Skeletal muscle tissue (tissue), 4 donors: ENCODE data around the gene POLA1. TPM values are rescaled to one million over a fixed set of nuclear protein-coding genes. Genes with fewer than 3 reads are reported as not detected.

ENCODE experiments used
- H3K27ac ChIP-seq: one replicate; pipeline ENCODE4 v1.7.0; 2013; ENCODE audit warnings: mild to moderate bottlenecking, low read depth, low read length, inconsistent platforms
- H3K27me3 ChIP-seq, 3 donors: one replicate each; pipeline ENCODE4 v1.7.0; 2013; ENCODE audit warnings: low read length in 3 of 3; ENCODE audit not compliant: control insufficient read depth in 3 of 3, insufficient read depth in 3 of 3
- H3K36me3 ChIP-seq, 3 donors: one replicate each; pipeline ENCODE4 v1.7.0; 2013; ENCODE audit warnings: low read length in 3 of 3; ENCODE audit not compliant: control insufficient read depth in 3 of 3, insufficient read depth in 3 of 3
- H3K4me1 ChIP-seq, 3 donors: one replicate each; pipeline ENCODE4 v1.7.0; 2013; ENCODE audit warnings: low read length in 3 of 3, mild to moderate bottlenecking in 3 of 3; ENCODE audit not compliant: control insufficient read depth in 3 of 3, insufficient read depth in 3 of 3
- H3K4me3 ChIP-seq, 3 donors: one replicate each; pipeline ENCODE4 v1.7.0; 2013; ENCODE audit warnings: low read length in 3 of 3
- H3K9ac ChIP-seq, 3 donors: one replicate each; pipeline ENCODE4 v1.7.0; 2013; ENCODE audit warnings: low read length in 3 of 3, mild to moderate bottlenecking in 3 of 3, moderate library complexity in 2 of 3, low read depth in 1 of 3
- H3K9me3 ChIP-seq, 3 donors: one replicate each; pipeline ENCODE4 v1.7.0; 2013; ENCODE audit warnings: low read length in 3 of 3; ENCODE audit not compliant: control insufficient read depth in 3 of 3
- total RNA-seq: library from RNA; depleted of rRNA; stranded (reverse); fragments of >200 nt; gene quantifications from one replicate; pipeline ENCODE4 v1.2.3, GENCODE V29; 2014
- donor health status: Osteomylitis.

POLA1 gene
- total RNA-seq, 1 donor from 2014 or later, result 63.2 TPM

DNA sequence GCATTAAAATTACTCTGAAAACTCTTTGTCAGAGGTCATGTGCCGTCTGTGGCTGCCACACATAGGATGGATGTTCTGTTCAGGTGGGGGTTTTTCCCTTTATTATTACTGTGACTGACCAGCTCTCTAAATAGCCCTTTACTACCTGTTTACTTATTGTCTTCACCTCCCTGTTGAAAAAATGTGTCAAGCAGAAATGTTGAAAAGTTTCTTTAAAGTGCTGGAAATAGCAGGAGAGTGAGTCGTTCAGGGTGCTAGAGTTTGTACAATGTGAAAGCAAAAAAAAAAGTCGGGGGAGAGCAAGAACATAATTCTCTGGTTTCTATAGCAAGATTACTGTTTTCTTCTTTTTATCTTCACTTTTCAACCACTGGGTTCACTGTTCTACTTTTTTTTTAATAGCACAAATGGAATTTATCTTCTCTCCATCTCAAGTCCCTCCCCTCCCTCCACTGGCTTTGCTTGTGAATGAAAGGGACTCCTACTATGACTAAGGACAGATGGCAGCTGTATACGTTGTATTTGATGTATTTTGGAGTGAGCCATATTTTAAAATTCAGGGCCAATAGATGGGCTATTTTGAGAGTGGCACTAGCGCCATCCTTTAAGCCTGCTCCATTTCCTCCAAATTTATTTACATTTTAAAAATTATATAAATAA lies 288.7 kb downstream of the POLA1 start:
- no peak overlapping the region for H3K4me3 ChIP-seq
- H3K4me1 ChIP-seq, result peaks cover 0 to 11% (median 0%) of the 10 kb centered on the region in 3 donors
- H3K9me3 ChIP-seq, result no peaks in the 10 kb centered on the region
- H3K9ac ChIP-seq, result no peak overlapping the region
- no peaks in the 10 kb centered on the region for H3K36me3 ChIP-seq
- no peaks in the 10 kb centered on the region for H3K27me3 ChIP-seq
- H3K27ac ChIP-seq, result no peak overlapping the region

DNA sequence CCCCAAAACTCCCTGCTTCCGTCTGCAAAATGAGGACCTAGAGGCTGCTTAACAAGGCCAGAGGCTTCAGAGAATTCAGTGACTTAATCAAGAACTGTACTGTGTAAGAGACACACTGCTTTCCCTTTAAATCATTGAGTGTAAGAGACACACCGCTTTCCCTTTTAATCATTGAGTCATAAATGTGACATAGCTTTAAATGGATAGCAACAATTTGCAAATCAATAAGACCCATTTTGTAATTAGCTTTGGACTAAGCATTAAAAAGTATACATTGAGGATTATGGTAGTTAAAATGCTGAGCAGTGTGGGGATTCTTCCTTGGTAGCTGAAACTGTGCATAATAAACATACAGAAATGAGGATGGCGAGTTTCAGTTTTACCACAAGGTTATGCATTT lies 290.2 kb downstream of the POLA1 start:
- Histone ChIP-seq H3K27me3 (no peaks in the 10 kb centered on the region), H3K4me1 (peaks cover 0 to 8% (median 0%) of the 10 kb centered on the region in 3 donors), H3K9ac (no peak overlapping the region), H3K9me3 (no peaks in the 10 kb centered on the region), H3K27ac (no peak overlapping the region), H3K36me3 (no peaks in the 10 kb centered on the region), H3K4me3 (no peak overlapping the region)

DNA sequence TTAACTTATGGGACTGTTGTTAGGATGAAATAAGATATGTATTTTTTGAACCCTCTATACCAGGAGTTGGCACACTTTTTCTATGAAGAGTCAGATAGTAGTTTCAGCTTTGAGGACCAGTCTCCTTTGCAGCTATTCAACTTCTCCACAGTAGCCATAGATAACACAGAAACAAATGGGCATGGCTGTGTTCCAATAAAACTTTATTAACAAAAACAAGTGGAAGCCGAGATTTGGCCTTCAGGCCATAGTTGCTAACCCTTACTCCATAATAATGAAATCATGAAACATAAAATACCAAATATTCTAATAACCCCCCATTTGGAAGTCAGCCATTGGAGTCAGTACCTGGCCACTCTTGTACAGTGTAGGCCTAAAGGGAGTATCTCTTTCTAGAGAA lies 291.4 kb downstream of the POLA1 start:
- H3K4me1 ChIP-seq, result peaks cover 0 to 2% (median 0%) of the 10 kb centered on the region in 3 donors
- H3K36me3 ChIP-seq, result no peaks in the 10 kb centered on the region
- no peak overlapping the region for H3K9ac ChIP-seq
- H3K9me3 ChIP-seq, result no peaks in the 10 kb centered on the region
- H3K27ac ChIP-seq, result no peak overlapping the region
- H3K27me3 ChIP-seq, result no peaks in the 10 kb centered on the region
- H3K4me3 ChIP-seq, result no peak overlapping the region

DNA sequence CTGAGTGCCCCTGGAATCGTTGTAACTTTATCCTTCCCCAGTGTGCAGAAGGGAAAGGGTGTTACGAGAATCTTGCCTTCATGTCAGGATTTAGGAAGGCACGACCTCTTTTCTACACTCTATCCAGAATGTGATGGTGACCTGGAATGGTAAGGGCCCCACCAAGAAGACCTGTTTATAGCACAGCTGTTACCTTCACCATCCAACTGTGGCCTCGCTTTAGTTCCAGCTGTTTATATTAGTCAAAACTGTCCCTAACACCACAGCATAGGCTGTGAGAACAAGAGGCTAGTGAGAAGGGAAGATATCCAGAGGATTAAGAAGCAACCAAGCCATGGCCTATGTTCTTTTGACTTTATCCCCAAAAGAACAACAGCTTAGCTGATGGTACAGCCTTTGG lies 294.0 kb downstream of the POLA1 start:
- H3K4me1 ChIP-seq, result no peaks in the 10 kb centered on the region
- H3K4me3 ChIP-seq, result no peak overlapping the region
- H3K36me3 ChIP-seq, result no peaks in the 10 kb centered on the region
- no peaks in the 10 kb centered on the region for H3K9me3 ChIP-seq
- H3K9ac ChIP-seq, result no peak overlapping the region
- no peaks in the 10 kb centered on the region for H3K27me3 ChIP-seq
- H3K27ac ChIP-seq, result no peak overlapping the region

DNA sequence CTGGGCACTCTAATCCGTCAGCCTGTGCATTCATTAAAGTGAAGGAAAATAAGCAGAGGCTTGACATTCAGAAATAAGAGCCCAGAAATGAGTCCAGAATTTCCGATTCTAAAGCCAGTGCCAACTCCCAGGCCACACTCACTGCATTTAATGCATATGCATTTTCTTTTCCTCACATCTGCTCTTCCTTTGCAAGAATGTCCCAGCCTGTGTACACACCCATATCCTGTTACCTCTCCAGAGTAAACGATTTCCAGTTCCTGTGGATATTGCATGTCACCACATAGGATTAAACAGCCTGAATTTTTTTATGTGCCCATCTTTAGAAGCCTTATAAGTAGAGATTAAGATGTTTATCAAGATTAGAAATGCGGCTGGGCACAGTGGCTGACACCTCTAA lies 294.6 kb downstream of the POLA1 start:
- H3K9ac ChIP-seq, result no peak overlapping the region
- H3K27ac ChIP-seq, result no peak overlapping the region

DNA sequence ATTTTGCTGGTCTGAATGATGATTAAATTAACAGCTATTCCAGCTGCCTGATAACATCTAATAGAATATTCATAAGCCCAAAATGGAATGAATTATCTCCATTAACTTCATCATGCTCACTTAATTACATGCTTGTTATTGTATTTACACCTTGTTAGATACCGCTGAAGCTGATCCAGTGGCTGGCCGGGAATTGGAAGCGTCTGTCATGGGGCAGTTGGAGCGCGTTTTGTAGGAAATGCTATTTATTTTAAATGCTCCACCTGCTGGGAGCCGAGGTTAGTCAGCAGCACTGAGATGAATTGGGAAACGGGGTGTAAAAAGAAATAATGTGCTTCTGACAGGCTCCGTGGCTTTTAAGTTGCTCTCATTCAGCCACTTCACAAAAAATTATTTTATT lies 296.8 kb downstream of the POLA1 start:
- Histone ChIP-seq H3K27me3 (no peaks in the 10 kb centered on the region), H3K4me1 (no peaks in the 10 kb centered on the region), H3K9me3 (no peaks in the 10 kb centered on the region), H3K9ac (no peak overlapping the region), H3K36me3 (no peaks in the 10 kb centered on the region), H3K27ac (no peak overlapping the region), H3K4me3 (no peak overlapping the region)

More for the DNA sequence above, 294.6 kb downstream of the POLA1 start:
- no peaks in the 10 kb centered on the region for H3K27me3 ChIP-seq
- no peaks in the 10 kb centered on the region for H3K9me3 ChIP-seq
- H3K4me3 ChIP-seq, result no peak overlapping the region
- H3K4me1 ChIP-seq, result no peaks in the 10 kb centered on the region
- H3K36me3 ChIP-seq, result no peaks in the 10 kb centered on the region

DNA sequence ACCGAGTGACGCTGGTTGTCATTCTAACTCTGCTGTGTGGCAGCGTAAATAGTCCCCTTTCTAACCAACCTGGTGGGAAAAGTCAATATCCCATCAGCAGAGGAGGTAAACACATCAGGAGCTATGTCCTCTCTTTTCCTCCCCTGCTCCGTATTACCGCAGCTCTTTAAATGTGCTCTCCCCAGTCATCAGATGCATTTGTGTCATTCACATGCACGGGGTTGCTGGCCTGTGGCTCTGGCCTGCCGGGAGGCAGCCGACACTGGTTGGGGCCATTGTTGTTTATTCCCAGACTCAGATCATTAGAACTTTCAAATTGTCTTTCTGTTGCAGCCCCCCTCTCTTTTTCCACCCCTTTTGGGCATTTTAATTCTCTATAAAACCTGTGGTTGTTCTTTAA lies 300.2 kb downstream of the POLA1 start:
- Histone ChIP-seq H3K36me3 (peaks cover 0 to 3% (median 0%) of the 10 kb centered on the region in 3 donors), H3K9me3 (no peaks in the 10 kb centered on the region), H3K4me1 (no peaks in the 10 kb centered on the region), H3K27ac (no peak overlapping the region), H3K27me3 (no peaks in the 10 kb centered on the region), H3K9ac (no peak overlapping the region), H3K4me3 (no peak overlapping the region)

DNA sequence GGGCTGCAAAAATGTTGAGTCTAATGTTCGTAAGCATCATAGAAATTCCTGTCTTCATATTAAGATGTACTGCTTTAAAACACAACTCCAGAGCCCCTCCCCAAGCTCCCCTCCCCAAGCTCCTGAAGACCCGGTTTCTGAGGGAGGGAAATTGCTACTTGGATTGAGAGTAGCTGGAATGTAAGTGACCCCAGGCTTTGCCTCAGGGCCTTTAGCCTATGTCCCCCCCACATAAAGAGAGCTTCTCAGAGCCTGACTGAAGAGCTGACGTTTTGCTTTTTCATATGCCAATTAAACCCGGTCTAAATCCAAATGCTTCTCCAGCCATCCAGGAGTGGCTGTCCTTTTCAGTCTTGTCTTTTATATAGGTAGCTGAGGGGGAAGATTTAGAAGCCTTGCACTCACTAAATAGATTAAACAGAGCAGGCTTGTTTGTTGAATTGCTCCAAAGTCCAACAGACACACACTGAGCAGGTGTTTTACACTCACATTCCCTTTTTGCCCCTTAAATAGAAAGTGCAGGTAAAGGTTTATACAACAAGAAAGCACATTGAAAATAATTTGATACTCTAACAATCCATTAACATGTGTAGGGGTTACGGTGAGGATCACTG lies 302.5 kb downstream of the POLA1 start:
- H3K27me3 ChIP-seq, result no peaks in the 10 kb centered on the region
- no peaks in the 10 kb centered on the region for H3K4me1 ChIP-seq
- no peaks in the 10 kb centered on the region for H3K9me3 ChIP-seq
- no peak overlapping the region for H3K9ac ChIP-seq
- H3K4me3 ChIP-seq, result no peak overlapping the region
- H3K36me3 ChIP-seq, result peaks cover 0 to 3% (median 0%) of the 10 kb centered on the region in 3 donors
- H3K27ac ChIP-seq, result no peak overlapping the region

DNA sequence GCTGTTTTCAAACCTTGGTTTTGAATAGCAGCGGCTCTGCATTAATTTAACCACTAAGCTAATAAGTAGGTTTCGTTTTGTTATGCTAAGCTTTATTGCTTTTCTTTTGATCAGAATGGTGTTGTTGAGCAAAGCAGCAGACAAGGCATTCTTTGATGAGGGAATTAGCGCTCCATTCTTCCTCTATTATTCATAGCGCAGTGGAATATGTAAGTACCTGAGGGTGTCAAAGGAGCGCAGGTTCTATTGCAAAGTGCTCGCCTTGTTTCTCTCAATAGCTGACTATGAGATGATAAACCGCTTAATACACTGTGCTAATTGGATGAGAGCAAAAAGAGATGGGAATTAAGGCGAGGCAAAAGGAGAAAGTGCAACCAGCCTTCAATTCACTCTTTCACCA lies 305.8 kb downstream of the POLA1 start:
- peaks cover 0 to 3% (median 0%) of the 10 kb centered on the region in 3 donors for H3K36me3 ChIP-seq
- H3K27ac ChIP-seq, result no peak overlapping the region
- H3K9me3 ChIP-seq, result no peaks in the 10 kb centered on the region
- no peak overlapping the region for H3K9ac ChIP-seq
- peaks cover 0 to 5% (median 0%) of the 10 kb centered on the region in 3 donors for H3K4me1 ChIP-seq
- H3K27me3 ChIP-seq, result peaks cover 0 to 3% (median 0%) of the 10 kb centered on the region in 3 donors
- H3K4me3 ChIP-seq, result no peak overlapping the region

DNA sequence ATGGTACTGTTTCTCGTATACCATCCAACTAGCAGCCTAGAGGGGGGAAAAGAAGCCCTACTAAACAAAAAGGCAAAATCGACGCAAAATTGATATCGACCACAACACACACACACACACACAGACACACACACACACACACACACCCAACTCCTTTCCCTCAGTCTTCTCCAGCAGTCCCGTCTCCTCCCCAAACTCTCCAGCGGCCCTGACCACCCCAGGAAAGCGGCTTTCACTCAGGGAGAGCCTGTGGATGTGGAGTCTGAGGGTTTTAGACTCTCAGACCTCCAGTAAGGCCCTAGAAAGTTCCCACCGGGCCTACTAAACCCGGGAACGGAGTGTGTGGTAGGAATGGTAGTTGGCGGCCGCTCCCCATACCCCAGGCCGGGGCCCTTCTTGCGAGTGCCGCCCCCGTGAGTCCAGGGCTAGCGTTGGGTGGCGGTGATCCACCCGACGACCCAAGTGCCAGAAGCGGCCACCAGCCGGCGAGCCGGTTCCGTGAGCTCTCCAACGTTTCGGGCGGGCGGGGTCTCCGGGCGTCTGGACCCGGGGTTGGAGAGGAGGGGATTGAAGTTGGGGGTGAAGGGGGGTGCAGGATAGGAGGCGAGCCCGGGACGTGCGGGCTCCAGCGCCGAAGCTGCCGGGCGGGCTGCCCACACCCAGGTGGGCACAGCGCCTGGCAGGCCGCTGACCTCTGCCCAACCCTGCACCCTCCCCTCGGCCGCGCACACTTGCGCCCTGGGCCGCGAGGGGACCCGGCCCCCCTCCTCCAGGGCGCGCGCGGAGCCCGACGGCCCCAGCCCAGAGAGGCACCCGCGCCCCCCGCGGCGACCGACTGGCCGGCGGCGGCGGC lies 308.3 kb downstream of the POLA1 start:
- Histone ChIP-seq H3K9ac (no peak overlapping the region), H3K27me3 (peaks cover 0 to 12% (median 2%) of the 10 kb centered on the region in 3 donors), H3K36me3 (no peaks in the 10 kb centered on the region), H3K4me3 (no peak overlapping the region), H3K27ac (no peak overlapping the region), H3K4me1 (peaks cover 0 to 11% (median 3%) of the 10 kb centered on the region in 3 donors), H3K9me3 (no peaks in the 10 kb centered on the region)
